IMR-90 (cell line): ENCODE data around the gene SLC26A8. TPM values are rescaled to one million over a fixed set of nuclear protein-coding genes. Genes with fewer than 3 reads are reported as not detected.

ENCODE experiments used
- ATAC-seq: fragments of 200-7000 bp; cut with Tn5 transposase; 2 replicates; pipeline ENCODE4 v1.9.1; 2020; ENCODE audit warnings: low read depth, mild to moderate bottlenecking, moderate library complexity
- BruUV-seq: library from RNA; stranded (reverse); fragments of 400-500 nt; replicated peaks from 2 replicates; lab custom pipeline; 2021; lab: Mats Ljungman, UMichigan
- CTCF ChIA-PET: fragments of 300-600 bp; formaldehyde crosslinking; extraction: SDS; loops from one replicate; lab custom pipeline; 2021; ENCODE audit warnings: antibody characterized with exemption; lab: Yijun Ruan, JAX
- POLR2A ChIA-PET: fragments of 300-600 bp; sonication (Branson Sonifier 250); formaldehyde crosslinking; loops from one replicate; lab custom pipeline; 2022; ENCODE audit warnings: antibody characterized with exemption; ENCODE audit not compliant: unreplicated experiment; lab: Charles Lee
- DNase-seq: peaks from one replicate; pipeline ENCODE4 v3.0.0; 2013
- H2AFZ ChIP-seq: replicated peaks from 2 replicates; pipeline ENCODE3; 2013; ENCODE audit warnings: low read length, mild to moderate bottlenecking; ENCODE audit not compliant: poor library complexity
- H2AK5ac ChIP-seq: 2 replicates; pipeline ENCODE4 v1.6.1; 2013; ENCODE audit warnings: low read depth, low read length, inconsistent platforms
- H2AK9ac ChIP-seq: replicated peaks from 2 replicates; pipeline ENCODE3; 2013; ENCODE audit warnings: mild to moderate bottlenecking, low read depth, low read length, moderate library complexity; ENCODE audit not compliant: poor library complexity
- H2BK120ac ChIP-seq: 2 replicates; pipeline ENCODE4 v1.6.1; 2013; ENCODE audit warnings: low read depth, low read length, inconsistent platforms
- H2BK15ac ChIP-seq: 3 replicates; pipeline ENCODE4 v1.6.1; 2013; ENCODE audit warnings: low read depth, low read length, inconsistent platforms
- H2BK20ac ChIP-seq: 2 replicates; pipeline ENCODE4 v1.6.1; 2013; ENCODE audit warnings: low read depth, mild to moderate bottlenecking, inconsistent platforms, low read length, moderate library complexity
- H2BK5ac ChIP-seq: 2 replicates; pipeline ENCODE4 v1.6.1; 2013; ENCODE audit warnings: mild to moderate bottlenecking, low read depth, low read length, inconsistent platforms; ENCODE audit not compliant: poor library complexity, severe bottlenecking
- H3K14ac ChIP-seq: replicated peaks from 2 replicates; pipeline ENCODE4 v1.6.1; 2013; ENCODE audit warnings: low read depth, low read length, inconsistent platforms
- H3K18ac ChIP-seq: 2 replicates; pipeline ENCODE4 v1.6.1; 2013; ENCODE audit warnings: low read depth, low read length, control low read depth
- H3K23ac ChIP-seq: 2 replicates; pipeline ENCODE4 v1.6.1; 2013; ENCODE audit warnings: low read depth, low read length, inconsistent platforms
- H3K27ac ChIP-seq: 2 replicates; pipeline ENCODE4 v1.5.1; 2013; ENCODE audit warnings: mild to moderate bottlenecking, control low read depth, low read length; ENCODE audit not compliant: insufficient read depth
- H3K27me3 ChIP-seq: 2 replicates; pipeline ENCODE4 v1.6.1; 2013; ENCODE audit warnings: low read length; ENCODE audit not compliant: control insufficient read depth, insufficient read depth
- H3K36me3 ChIP-seq: 2 replicates; pipeline ENCODE4 v1.6.1; 2013; ENCODE audit warnings: low read length, mixed read lengths; ENCODE audit not compliant: control insufficient read depth, insufficient read depth
- H3K4ac ChIP-seq: 2 replicates; pipeline ENCODE4 v1.6.1; 2013; ENCODE audit warnings: low read depth, low read length, inconsistent platforms
- H3K4me1 ChIP-seq: 2 replicates; pipeline ENCODE4 v1.6.1; 2013; ENCODE audit warnings: low read length, mixed read lengths; ENCODE audit not compliant: control insufficient read depth, insufficient read depth
- H3K4me2 ChIP-seq: 2 replicates; pipeline ENCODE4 v1.6.1; 2013; ENCODE audit warnings: low read depth, mild to moderate bottlenecking, control low read depth, low read length, moderate library complexity
- H3K4me3 ChIP-seq: 2 replicates; pipeline ENCODE4 v1.5.1; 2013; ENCODE audit warnings: low read depth, mild to moderate bottlenecking, control low read depth, low read length, moderate library complexity; ENCODE audit not compliant: insufficient read depth
- H3K56ac ChIP-seq: 2 replicates; pipeline ENCODE4 v1.6.1; 2013; ENCODE audit warnings: low read length, inconsistent platforms; ENCODE audit not compliant: insufficient read depth; ENCODE audit errors: extremely low read depth
- H3K79me1 ChIP-seq, 2 experiments: 2 replicates each; pipeline ENCODE4 v1.6.1; 2013; ENCODE audit warnings: low read length in 2 of 2, inconsistent platforms in 1 of 2, low read depth in 1 of 2
- H3K9ac ChIP-seq: 2 replicates; pipeline ENCODE4 v1.6.1; 2013; ENCODE audit warnings: low read depth, low read length, control low read depth
- H3K9me1 ChIP-seq: 2 replicates; pipeline ENCODE4 v1.6.1; 2013; ENCODE audit warnings: low read length, inconsistent platforms; ENCODE audit not compliant: insufficient read depth
- H3K9me3 ChIP-seq: 2 replicates; pipeline ENCODE4 v1.6.1; 2013; ENCODE audit warnings: low read length; ENCODE audit not compliant: control insufficient read depth, insufficient read depth
- H4K20me1 ChIP-seq: 2 replicates; pipeline ENCODE4 v1.6.1; 2013; ENCODE audit warnings: low read length, inconsistent platforms; ENCODE audit not compliant: insufficient read depth
- H4K5ac ChIP-seq: 2 replicates; pipeline ENCODE4 v1.6.1; 2013; ENCODE audit warnings: mild to moderate bottlenecking, low read depth, low read length, control low read depth
- H4K8ac ChIP-seq, 2 experiments: 2 replicates each; pipeline ENCODE4 v1.6.1; 2013; ENCODE audit warnings: low read depth in 2 of 2, low read length in 2 of 2, control low read depth in 1 of 2, inconsistent platforms in 1 of 2
- H4K91ac ChIP-seq: 2 replicates; pipeline ENCODE4 v1.6.1; 2013; ENCODE audit warnings: low read depth, low read length, inconsistent platforms; ENCODE audit not compliant: insufficient read depth
- FOS ChIP-seq: fragments of 150-350 bp; IDR thresholded peaks from 2 replicates; pipeline ENCODE4 v1.6.1; 2016; ENCODE audit warnings: low read depth, low read length
- MXI1 ChIP-seq: IDR thresholded peaks from 2 replicates; pipeline ENCODE4 v1.6.1; 2012; ENCODE audit warnings: low read depth, mild to moderate bottlenecking, low read length, moderate library complexity, borderline replicate concordance
- NFE2L2 ChIP-seq: fragments of 150-350 bp; IDR thresholded peaks from 2 replicates; pipeline ENCODE4 v1.6.1; 2016; ENCODE audit warnings: low read depth, mild to moderate bottlenecking, low read length
- POLR2A ChIP-seq: IDR thresholded peaks from 2 replicates; pipeline ENCODE4 v1.6.1; 2012; ENCODE audit warnings: mild to moderate bottlenecking, low read depth, low read length
- RFX5 ChIP-seq: IDR thresholded peaks from 2 replicates; pipeline ENCODE4 v1.8.0; 2012; ENCODE audit warnings: low read depth, mild to moderate bottlenecking, low read length, moderate library complexity
- WGBS, 2 experiments: methylation state at CpG; one replicate each; pipeline versions ENCODE4 v1.1.5 to v1.1.7; 2013; ENCODE audit warnings: missing lambda C conversion rate in 2 of 2; ENCODE audit not compliant: insufficient read length in 1 of 2; ENCODE audit errors: extremely low coverage in 2 of 2; 5-methylcytosine and 5-hydroxymethylcytosine counted together
- dilution Hi-C: fragments of 300-500 bp; cut with HindIII; formaldehyde crosslinking; loops from one replicate; pipeline ENCODE4 v1.14.3; 2018; ENCODE audit warnings: low sequenced_read_pairs; ENCODE audit not compliant: unreplicated experiment
- in situ Hi-C: fragments of 300-500 bp; cut with MboI; formaldehyde crosslinking; loops from 3 replicates; pipeline ENCODE4 v1.14.3; 2019; ENCODE audit warnings: low sequenced_read_pairs, inconsistent platforms, mixed read lengths
- intact Hi-C: fragments of 100-400 bp; cut with micrococcal nuclease; formaldehyde crosslinking; loops from 2 replicates; pipeline ENCODE4 v1.10.0; 2022
- polyA plus RNA-seq, 3 experiments: library from polyadenylated mRNA; depleted of rRNA; stranded (reverse); fragments of >200 nt; gene quantifications; 2 replicates each; pipeline ENCODE4 v1.2.3, GENCODE V29; 2012; ENCODE audit warnings: low replicate concordance in 1 of 3
- total RNA-seq: library from RNA; depleted of rRNA; stranded (reverse); fragments of >200 nt; gene quantifications from 2 replicates; pipeline ENCODE4 v1.2.3, GENCODE V29; 2012
- TF ChIP-seq, protein P1 (sequence below): fragments of 150-350 bp; IDR thresholded peaks from 2 replicates; pipeline ENCODE4 v1.6.1; 2016; ENCODE audit warnings: low read depth, mild to moderate bottlenecking, low read length, moderate library complexity, borderline replicate concordance

The SLC26A8 gene
- total and polyA plus RNA-seq, 2 of the 4 experiments (the other 2 are of a cell fraction): 0.07 TPM; not detected in 1

DNA sequence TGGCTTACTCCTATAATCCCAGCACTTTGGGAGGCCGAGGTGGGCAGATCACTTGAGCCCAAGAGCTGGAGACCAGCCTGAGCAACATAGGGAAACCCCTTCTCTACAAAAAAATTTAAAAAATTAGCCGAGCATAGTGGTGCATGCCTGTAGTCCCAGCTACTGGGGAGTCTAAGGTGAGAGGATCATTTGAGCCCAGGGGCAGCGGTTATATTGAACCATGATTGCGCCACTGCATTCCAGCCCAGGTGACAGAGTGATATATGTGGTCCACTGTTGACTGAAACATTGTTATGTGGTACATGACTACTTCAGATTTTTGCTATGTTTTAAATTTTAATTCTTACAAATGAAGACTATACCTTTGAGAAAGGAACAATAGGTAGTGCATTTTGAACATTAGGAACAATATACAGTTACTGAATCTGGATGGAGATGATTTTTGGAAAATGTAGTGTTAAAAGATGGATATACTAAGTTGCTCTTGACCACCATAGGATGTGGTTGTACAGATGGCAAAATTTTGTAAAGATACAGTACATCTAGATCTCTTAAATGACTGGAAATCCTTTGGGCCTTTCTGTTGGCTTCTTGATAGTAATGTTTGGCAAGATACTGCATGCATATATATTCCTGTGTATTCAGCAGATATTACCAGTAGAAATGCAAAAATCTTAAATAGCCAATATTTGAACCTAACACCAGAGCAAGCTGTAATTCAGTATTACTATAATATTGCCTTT lies 39.0 kb upstream of the SLC26A8 start:
- in situ Hi-C loops: no loop called here

More for the DNA sequence above, 39.0 kb upstream of the SLC26A8 start:
- H2AK5ac ChIP-seq: no peak overlapping the region
- H4K91ac ChIP-seq: no peak overlapping the region
- H2BK120ac ChIP-seq: no peak overlapping the region
- H3K4ac ChIP-seq: no peak overlapping the region
- H3K23ac ChIP-seq: no peak overlapping the region
- intact Hi-C loops (no loop called here), dilution Hi-C loops (no loop called here)
- no peak overlapping the region for H3K18ac ChIP-seq
- no peak overlapping the region for H3K4me3 ChIP-seq
- peaks cover 8% of the 10 kb centered on the region for H3K36me3 ChIP-seq
- CTCF ChIA-PET: no interaction called here
- no peak overlapping the region for H2BK20ac ChIP-seq
- H4K20me1 ChIP-seq: peaks cover 50% of the 10 kb centered on the region
- no peak overlapping the region for H2BK5ac ChIP-seq
- 100% methylated on average over 1 of the region's 4 CpGs; no CpG with 5 or more reads in 1 of the 2 experiments for WGBS, 2 experiments
- BruUV-seq: no TSS peak
- H2AK9ac ChIP-seq: no peak overlapping the region
- DNase-seq (no peak), ATAC-seq (no peak)
- POLR2A ChIA-PET: no interaction called here
- no peak overlapping the region for H3K4me2 ChIP-seq
- H3K9me3 ChIP-seq: no peaks in the 10 kb centered on the region
- peaks cover 9% of the 10 kb centered on the region for H3K4me1 ChIP-seq
- H3K56ac ChIP-seq: no peak overlapping the region
- no peak overlapping the region for H3K14ac ChIP-seq
- H3K27me3 ChIP-seq: no peaks in the 10 kb centered on the region
- peaks cover 31 to 79% of the 10 kb centered on the region in 2 experiments for H3K79me1 ChIP-seq
- no peak overlapping the region for H3K27ac ChIP-seq
- no peak overlapping the region for H4K5ac ChIP-seq
- no peak overlapping the region for H4K8ac ChIP-seq
- H3K9me1 ChIP-seq: peaks cover 6% of the 10 kb centered on the region
- H3K9ac ChIP-seq: no peak overlapping the region
- no peak for TF ChIP-seq MXI1
- TF ChIP-seq NFE2L2: no peak
- no peak for TF ChIP-seq POLR2A
- TF ChIP-seq RFX5: no peak
- TF ChIP-seq FOS: no peak
- TF ChIP-seq, protein P1, sequence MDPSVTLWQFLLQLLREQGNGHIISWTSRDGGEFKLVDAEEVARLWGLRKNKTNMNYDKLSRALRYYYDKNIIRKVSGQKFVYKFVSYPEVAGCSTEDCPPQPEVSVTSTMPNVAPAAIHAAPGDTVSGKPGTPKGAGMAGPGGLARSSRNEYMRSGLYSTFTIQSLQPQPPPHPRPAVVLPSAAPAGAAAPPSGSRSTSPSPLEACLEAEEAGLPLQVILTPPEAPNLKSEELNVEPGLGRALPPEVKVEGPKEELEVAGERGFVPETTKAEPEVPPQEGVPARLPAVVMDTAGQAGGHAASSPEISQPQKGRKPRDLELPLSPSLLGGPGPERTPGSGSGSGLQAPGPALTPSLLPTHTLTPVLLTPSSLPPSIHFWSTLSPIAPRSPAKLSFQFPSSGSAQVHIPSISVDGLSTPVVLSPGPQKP: no peak
- no peak overlapping the region for H2BK15ac ChIP-seq
- no peak overlapping the region for H2AFZ ChIP-seq
